ENCODE data around the gene ABI1. TPM values are rescaled to one million over a fixed set of nuclear protein-coding genes. Genes with fewer than 3 reads are reported as not detected.
A peak's percentile ranks its signal among the peaks of the same experiment; 100 is the strongest.

Gene ABI1
- total and polyA plus RNA-seq, 2 of the 13 experiments (the other 11 are each of a cell fraction or from before 2014, with no cell fraction given): 20.9 to 22.9 TPM

DNA sequence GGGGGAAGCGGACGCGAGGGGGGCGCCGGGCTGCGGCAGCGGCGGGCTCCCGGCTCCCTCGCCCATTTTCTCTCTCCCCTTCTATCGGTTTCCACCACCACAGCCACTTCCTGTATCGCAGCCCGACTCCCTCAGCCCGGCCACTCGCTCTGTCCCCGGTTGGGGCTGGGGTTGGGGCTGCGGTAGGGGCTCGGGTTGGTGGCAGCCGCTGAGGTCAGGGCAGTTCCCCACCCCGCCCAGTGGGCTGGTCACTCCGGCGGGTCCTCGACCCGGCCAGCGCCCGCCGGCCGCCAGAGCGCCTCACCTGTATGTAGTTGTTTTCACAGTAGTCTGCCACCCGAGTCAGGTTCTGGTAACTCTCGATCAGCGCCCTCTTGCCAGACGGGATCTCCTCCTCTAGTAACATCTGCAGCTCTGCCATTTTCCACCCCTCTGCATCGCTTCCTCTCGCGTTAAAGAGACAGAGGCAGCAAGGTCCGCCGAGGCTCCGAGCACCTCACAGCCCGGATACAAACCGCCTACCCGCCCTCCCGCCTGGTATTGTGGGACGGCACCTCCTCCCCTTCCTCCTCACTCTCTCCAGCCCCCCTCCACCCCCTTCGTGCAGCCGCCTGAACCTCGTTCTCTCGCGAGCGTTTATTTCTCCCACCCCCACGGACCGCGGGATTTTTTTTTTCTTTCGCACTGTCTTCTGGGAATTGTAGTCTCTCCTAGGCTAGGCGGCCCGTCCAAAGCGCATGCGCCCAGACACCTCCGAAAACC lies at the start of gene ABI1 (continued):
- no peak for TF ChIP-seq KLF15 (CRISPR knock-in tag; IDR thresholded peaks at IDR 0.05; ENCODE audit: borderline replicate concordance)
- TF ChIP-seq KLF9 (CRISPR knock-in tag; IDR thresholded peaks at IDR 0.05; ENCODE audit: low read depth): no peak
- no peak for TF ChIP-seq ZNF17 (CRISPR knock-in tag; IDR thresholded peaks at IDR 0.05)
- no peak for TF ChIP-seq TBP (CRISPR knock-in tag; IDR thresholded peaks at IDR 0.05)
- TF ChIP-seq, protein P1, sequence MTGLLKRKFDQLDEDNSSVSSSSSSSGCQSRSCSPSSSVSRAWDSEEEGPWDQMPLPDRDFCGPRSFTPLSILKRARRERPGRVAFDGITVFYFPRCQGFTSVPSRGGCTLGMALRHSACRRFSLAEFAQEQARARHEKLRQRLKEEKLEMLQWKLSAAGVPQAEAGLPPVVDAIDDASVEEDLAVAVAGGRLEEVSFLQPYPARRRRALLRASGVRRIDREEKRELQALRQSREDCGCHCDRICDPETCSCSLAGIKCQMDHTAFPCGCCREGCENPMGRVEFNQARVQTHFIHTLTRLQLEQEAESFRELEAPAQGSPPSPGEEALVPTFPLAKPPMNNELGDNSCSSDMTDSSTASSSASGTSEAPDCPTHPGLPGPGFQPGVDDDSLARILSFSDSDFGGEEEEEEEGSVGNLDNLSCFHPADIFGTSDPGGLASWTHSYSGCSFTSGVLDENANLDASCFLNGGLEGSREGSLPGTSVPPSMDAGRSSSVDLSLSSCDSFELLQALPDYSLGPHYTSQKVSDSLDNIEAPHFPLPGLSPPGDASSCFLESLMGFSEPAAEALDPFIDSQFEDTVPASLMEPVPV (CRISPR knock-in tag; IDR thresholded peaks at IDR 0.05): no peak
- no peak for TF ChIP-seq BCL6 (CRISPR knock-in tag; IDR thresholded peaks at IDR 0.05)
- no peak for TF ChIP-seq ZNF546 (CRISPR knock-in tag; conservative IDR thresholded peaks at IDR 0.05)
- TF ChIP-seq MEF2D (CRISPR knock-in tag; IDR thresholded peaks at IDR 0.05): no peak; the same call in 1 of the 2 replicates
- no peak for TF ChIP-seq ZNF20 (CRISPR knock-in tag; IDR thresholded peaks at IDR 0.05)
- TF ChIP-seq ZNF772 (CRISPR knock-in tag; IDR thresholded peaks at IDR 0.05): peak; percentile 58; the same call in 1 of the 2 replicates
- peak; percentile 91 for TF ChIP-seq SAP130 (CRISPR knock-in tag; IDR thresholded peaks at IDR 0.05; ENCODE audit: low read depth)
- TF ChIP-seq, protein P2, sequence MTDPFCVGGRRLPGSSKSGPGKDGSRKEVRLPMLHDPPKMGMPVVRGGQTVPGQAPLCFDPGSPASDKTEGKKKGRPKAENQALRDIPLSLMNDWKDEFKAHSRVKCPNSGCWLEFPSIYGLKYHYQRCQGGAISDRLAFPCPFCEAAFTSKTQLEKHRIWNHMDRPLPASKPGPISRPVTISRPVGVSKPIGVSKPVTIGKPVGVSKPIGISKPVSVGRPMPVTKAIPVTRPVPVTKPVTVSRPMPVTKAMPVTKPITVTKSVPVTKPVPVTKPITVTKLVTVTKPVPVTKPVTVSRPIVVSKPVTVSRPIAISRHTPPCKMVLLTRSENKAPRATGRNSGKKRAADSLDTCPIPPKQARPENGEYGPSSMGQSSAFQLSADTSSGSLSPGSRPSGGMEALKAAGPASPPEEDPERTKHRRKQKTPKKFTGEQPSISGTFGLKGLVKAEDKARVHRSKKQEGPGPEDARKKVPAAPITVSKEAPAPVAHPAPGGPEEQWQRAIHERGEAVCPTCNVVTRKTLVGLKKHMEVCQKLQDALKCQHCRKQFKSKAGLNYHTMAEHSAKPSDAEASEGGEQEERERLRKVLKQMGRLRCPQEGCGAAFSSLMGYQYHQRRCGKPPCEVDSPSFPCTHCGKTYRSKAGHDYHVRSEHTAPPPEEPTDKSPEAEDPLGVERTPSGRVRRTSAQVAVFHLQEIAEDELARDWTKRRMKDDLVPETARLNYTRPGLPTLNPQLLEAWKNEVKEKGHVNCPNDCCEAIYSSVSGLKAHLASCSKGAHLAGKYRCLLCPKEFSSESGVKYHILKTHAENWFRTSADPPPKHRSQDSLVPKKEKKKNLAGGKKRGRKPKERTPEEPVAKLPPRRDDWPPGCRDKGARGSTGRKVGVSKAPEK (CRISPR knock-in tag; IDR thresholded peaks at IDR 0.05; ENCODE audit: borderline replicate concordance): no peak
- TF ChIP-seq KAT2B (IDR thresholded peaks at IDR 0.05; ENCODE audit: borderline replicate concordance, low read depth, low read length): no peak
- no peak; the same call in 1 of the 2 replicates for TF ChIP-seq ETV6 (CRISPR knock-in tag; conservative IDR thresholded peaks at IDR 0.05)
- TF ChIP-seq RNF2 (conservative IDR thresholded peaks at IDR 0.05; ENCODE audit: low read depth): no peak
- TF ChIP-seq ZNF724P (CRISPR knock-in tag; IDR thresholded peaks at IDR 0.05; ENCODE audit: borderline replicate concordance): no peak
- TF ChIP-seq ZFP62 (CRISPR knock-in tag; IDR thresholded peaks at IDR 0.05): no peak
- TF ChIP-seq, protein P3, sequence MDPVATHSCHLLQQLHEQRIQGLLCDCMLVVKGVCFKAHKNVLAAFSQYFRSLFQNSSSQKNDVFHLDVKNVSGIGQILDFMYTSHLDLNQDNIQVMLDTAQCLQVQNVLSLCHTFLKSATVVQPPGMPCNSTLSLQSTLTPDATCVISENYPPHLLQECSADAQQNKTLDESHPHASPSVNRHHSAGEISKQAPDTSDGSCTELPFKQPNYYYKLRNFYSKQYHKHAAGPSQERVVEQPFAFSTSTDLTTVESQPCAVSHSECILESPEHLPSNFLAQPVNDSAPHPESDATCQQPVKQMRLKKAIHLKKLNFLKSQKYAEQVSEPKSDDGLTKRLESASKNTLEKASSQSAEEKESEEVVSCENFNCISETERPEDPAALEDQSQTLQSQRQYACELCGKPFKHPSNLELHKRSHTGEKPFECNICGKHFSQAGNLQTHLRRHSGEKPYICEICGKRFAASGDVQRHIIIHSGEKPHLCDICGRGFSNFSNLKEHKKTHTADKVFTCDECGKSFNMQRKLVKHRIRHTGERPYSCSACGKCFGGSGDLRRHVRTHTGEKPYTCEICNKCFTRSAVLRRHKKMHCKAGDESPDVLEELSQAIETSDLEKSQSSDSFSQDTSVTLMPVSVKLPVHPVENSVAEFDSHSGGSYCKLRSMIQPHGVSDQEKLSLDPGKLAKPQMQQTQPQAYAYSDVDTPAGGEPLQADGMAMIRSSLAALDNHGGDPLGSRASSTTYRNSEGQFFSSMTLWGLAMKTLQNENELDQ (CRISPR knock-in tag; IDR thresholded peaks at IDR 0.05; ENCODE audit: borderline replicate concordance): no peak
- TF ChIP-seq PHB2 (IDR thresholded peaks at IDR 0.05; ENCODE audit: partially characterized antibody): no peak
- TF ChIP-seq, protein P4, sequence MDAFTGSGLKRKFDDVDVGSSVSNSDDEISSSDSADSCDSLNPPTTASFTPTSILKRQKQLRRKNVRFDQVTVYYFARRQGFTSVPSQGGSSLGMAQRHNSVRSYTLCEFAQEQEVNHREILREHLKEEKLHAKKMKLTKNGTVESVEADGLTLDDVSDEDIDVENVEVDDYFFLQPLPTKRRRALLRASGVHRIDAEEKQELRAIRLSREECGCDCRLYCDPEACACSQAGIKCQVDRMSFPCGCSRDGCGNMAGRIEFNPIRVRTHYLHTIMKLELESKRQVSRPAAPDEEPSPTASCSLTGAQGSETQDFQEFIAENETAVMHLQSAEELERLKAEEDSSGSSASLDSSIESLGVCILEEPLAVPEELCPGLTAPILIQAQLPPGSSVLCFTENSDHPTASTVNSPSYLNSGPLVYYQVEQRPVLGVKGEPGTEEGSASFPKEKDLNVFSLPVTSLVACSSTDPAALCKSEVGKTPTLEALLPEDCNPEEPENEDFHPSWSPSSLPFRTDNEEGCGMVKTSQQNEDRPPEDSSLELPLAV (CRISPR knock-in tag; conservative IDR thresholded peaks at IDR 0.05; ENCODE audit: low read depth): no peak
